IPS-18c (cell line): ENCODE measurements around the gene MRAS.
"Not testable (repeated sequence)": the region's sequence is repeated elsewhere in the genome, so short reads cannot be mapped to it uniquely, and the experiment has no call there.

Experiments used
- H3K4me3 ChIP-seq: 2 replicates; pipeline ENCODE4 v1.7.0; 2013; ENCODE audit warnings: low read depth, mild to moderate bottlenecking, low read length, moderate library complexity; ENCODE audit not compliant: insufficient read depth
- H3K9me3 ChIP-seq: one replicate; pipeline ENCODE4 v1.6.1; 2013; ENCODE audit warnings: mild to moderate bottlenecking, low read length, moderate library complexity; ENCODE audit not compliant: control insufficient read depth, insufficient read depth

MRAS gene

DNA sequence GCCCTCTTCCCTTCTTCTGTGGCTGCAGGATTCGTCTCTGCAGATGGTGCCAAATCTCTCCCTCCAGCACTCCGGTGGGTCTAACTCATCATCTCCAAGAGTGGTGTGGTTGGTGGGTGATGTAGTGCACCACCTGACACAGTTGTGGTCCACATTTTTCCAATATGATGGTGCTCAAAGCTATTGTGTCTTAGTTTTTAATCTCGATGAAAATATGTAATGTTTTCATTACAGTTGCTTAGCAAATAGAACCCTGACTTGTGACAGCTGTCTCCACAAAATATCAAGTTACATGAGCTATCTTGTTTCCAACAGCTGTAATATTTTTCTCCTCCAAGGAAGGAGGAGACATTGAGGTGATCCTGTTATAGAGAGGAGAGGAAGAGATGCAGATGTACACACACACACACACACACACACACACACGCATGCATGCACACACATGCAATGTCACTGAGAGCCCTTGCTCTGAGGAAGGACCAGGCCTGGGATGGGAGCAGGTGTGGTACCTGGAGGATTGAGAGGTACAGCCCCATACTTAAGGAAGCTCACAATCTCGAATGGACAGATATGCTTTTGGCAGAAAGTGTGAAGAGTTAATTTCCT lies 70.3 kb downstream of the MRAS start:
- no peak overlapping the region for H3K4me3 ChIP-seq

DNA sequence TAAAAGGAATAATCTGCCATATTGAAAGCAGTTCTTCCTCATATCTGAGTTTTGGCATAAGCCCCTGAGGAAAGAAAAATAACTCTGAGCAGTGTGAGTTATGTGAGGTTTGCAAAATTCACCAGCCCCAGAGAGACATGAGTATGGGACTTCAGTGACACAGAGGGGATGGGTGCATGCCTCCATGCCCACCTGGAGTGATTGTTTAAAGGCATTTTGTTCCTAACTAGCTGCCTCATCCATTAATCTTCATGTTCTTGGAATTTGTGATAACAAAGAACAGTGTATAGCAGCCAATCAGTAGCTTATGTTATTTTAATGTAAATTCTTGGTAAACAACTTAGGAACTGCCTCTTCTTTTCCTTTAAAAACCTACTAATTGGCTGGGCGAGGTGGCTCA lies 74.9 kb downstream of the MRAS start:
- no peaks in the 10 kb centered on the region for H3K9me3 ChIP-seq
- no peak overlapping the region for H3K4me3 ChIP-seq

More for the DNA sequence above, 70.3 kb downstream of the MRAS start:
- no peaks in the 10 kb centered on the region for H3K9me3 ChIP-seq

DNA sequence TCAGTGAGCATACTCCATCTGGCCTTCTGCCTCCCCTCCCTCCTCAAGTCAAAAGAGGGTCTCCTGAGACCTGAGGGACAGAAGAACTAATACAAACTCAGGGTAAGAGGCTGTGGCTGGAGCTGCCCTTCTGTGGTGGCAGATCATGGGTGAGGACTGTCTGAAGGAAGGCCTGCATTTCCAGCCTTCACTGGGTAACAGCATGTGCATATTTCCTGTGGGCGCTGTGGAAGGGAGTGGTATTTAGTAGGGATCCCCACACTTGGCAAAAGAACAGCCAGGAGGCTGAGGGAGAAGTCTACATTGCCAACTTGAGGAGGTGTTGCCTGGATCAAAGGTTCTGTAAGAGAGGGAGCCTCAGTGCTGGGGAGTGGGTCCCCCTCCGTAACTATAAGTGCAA lies 75.9 kb downstream of the MRAS start:
- H3K4me3 ChIP-seq: no peak overlapping the region
- no peaks in the 10 kb centered on the region for H3K9me3 ChIP-seq

DNA sequence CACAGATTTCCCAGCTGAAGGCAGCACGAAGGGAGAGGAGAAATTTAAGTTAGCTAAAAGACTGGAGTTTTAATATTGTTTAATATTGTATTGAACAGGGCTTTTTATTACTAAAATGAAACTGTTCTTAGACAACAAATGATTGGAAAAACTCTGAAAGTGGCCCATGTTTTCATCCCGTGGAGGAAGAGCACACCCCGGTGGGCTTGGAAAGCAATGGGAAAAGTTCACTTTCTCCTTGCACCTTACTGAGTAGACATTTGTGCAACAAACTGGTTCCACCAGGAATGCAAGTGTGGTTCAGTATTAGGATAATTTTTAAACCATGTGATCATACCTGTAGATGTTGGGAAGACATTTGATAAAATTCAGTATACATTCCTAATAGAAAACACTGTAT lies 77.8 kb downstream of the MRAS start:
- Histone ChIP-seq H3K4me3 (no peak overlapping the region), H3K9me3 (no peaks in the 10 kb centered on the region)

DNA sequence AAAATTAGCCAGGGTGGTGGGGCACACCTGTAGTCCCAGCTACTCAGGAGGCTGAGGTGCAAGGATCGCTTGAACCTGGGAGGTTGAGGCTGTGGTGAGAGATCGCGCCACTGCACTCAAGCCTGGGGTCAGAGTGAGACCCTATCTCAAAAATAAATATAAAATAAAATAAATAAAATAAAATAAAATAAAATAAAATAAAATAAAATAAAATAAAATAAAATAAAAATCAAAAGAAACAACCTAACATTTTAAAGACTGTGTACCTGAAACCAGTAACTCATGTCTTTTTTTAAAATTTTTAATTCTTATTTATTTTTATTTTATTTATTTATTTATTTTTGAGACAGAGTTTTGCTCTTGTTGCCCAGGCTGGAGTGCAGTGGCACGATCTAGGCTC lies 78.4 kb downstream of the MRAS start:
- not testable (repeated sequence) for H3K4me3 ChIP-seq

DNA sequence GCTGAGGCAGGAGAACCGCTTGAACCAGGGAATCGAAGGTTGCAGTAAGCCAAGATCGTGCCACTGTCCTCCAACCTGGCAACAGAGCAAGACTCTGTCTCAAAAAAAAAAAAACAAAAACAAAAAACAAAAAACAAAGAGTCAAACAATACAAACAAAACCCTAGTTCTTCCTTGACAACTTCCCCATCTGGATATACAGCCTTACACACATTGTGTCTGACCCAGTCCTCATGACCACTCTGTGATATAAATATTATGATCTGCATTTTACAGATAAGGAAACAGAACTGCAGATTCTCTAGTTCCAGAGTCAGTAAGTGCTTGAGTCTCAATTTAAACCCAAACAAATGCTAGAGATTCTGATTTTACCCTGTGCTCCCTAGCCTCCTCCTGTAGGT lies 81.3 kb downstream of the MRAS start:
- Histone ChIP-seq H3K4me3 (no peak overlapping the region), H3K9me3 (peaks cover 11% of the 10 kb centered on the region)

More for the DNA sequence above, 78.4 kb downstream of the MRAS start:
- not testable (repeated sequence) for H3K9me3 ChIP-seq

DNA sequence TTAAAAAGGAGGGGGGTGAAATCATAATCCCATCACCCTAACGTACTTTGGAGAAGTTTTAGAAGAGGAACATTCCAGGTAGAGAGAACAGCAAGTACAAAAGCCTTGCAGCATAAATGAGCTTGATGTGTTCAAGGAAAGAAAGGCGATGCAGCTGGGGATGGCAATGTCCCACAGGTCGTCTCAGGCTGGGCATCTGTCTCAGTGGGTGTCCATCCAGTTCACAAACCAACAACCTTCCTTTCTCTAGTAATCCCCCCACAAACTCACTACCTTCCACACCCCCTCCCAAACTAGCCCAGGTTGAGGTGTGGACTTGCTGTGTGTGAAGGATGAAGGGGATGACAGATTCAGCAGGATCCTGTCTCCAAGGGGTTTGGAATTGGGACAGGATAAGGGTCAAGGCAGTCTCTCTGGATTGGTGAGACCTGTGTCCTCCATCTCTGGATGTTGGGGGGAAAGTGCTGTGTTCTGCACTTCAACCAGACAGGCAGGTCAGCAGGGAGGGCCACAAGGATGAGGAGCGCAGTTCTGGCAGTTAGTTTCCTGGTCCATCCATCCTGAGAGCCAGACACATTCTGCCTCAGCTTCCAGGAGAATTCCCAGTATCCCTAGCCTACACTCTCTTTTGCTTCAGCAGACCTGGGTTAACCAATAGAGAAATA lies 84.3 kb downstream of the MRAS start:
- H3K9me3 ChIP-seq: peaks cover 11% of the 10 kb centered on the region
- H3K4me3 ChIP-seq: no peak overlapping the region

DNA sequence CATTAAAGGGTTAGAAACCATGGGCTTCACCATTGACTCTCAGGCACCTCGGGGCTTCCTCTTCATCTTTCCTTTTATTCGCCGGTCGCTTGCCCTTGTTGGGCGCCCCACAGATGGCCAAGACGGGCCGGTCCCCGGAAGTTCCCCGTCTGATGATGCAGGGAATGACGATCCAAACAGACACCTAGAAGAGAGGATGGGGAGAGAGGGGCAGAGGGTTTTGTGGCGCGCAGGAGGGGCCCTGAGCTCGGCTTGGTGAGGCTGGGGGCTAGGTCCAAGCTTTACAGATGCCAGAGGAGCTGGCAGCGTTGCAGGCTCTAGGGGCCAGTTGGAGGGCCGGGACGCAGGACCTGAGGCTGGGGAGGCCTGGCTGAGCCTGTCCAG lies 85.5 kb downstream of the MRAS start:
- H3K9me3 ChIP-seq: peaks cover 11% of the 10 kb centered on the region
- peak overlapping the region; percentile 68 for H3K4me3 ChIP-seq

DNA sequence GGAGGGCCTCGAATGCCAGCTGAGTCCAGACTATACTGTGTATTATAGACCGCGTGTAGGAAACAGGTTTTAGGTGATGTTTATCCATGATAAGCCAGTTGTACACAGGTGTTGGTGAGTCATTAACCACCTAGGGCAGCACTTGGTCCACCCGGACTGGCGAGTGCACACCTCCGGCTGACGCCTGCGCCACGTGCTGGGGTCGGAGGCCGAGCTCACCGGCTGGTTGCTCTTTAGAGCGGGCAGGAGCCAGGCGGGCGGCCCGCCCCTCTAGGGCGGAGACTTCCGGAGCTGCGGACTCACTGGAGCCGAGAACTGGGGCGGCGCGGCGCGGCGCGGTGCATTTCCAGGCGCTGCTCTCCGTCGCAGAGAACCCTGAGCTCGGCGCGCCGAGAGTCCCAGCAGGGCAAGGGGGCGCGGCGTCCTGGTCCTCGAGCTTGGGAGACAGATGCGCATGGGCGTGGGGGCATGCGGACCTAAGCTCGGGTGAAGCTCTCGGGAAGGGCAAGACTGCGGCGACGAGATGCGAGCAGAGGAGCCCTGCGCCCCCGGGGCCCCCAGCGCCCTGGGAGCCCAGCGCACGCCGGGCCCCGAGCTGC lies 86.0 kb downstream of the MRAS start, which contains the start of gene ESYT3:
TSS of gene ESYT3 (plus strand) at position 341 of the 599 bp plus-strand sequence. CDS start at position 524, 183 bp downstream.
- peak within 1 kb of the TSS; percentile 68 for H3K4me3 ChIP-seq
- peaks cover 11% of the 10 kb centered on the region for H3K9me3 ChIP-seq

DNA sequence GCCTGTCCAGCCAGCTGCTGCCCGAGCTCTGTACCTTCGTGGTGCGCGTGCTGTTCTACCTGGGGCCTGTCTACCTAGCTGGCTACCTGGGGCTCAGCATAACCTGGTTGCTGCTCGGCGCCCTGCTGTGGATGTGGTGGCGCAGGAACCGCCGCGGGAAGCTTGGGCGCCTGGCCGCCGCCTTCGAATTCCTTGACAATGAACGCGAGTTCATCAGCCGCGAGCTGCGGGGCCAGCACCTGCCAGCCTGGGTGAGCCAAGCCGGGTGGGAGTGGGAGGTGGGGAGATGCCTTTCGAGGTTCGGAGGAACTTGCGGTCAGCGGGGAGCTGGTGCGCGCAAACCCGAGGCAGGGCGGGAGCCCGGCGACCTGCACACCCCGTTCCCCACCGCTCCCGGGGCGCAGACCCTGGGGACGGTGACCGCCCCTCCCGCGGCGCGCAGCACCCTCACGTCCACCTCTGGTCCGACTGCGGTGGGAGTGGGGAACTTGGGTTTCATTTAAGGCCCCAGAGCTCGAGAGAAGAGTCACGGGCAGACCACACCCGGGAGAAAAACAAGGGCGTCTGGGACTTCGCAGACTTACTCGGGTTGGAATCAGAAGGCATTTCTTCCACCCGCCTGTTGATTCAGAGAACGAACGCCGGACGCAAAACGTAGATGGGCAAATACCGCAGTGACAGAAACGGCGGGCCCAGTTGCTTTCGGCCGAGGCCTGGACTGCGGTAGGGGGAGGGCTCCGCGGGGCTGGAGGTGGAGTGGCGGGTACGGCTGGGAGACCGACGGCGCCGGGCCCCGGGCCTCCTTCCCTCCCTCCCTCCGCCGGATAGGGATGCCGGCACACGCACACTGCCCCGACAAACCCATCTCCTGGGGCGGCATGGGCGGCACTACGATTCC lies 86.7 kb downstream of the MRAS start:
- Histone ChIP-seq H3K4me3 (peak overlapping the region; percentile 68), H3K9me3 (peaks cover 11% of the 10 kb centered on the region)

DNA sequence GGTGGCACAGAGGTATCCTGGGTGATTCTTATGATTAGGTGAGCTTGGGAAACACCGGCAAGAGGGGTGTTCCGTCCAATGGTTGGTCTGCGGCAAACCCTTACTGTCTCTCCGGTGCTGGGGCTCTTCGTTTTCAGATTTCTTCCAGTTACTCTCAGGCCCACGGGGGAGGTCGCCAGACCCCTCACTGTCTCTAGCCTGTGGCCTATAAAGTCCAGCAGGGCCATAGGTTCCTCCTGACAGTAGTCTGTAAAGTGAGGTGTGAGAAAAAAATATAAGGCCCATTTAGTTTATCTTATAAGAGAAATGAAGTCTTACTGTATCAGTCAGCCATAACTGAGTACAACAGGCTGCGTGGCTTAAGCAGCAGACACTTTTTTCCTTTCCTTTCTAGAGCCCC lies 87.5 kb downstream of the MRAS start:
- H3K4me3 ChIP-seq: peak overlapping the region; percentile 68

DNA sequence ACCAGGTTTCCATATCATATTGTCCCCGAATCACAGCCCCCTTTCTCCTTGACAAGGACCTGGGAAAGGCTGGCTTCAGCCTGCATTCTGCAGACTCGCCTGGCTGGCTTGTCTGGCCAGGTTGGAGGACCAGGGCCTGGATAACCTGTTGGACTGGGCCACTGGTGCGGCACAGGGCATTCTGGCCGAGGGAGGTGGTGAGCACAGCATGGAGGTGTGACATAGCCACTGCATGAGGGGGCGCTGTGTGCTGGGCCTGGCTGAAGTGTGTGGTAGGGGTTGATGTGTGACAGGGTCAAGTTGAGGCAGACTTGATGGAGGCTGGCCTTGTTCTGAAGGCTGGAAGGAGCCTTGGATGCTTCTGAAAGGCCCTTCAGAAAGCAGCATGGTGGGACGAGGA lies 88.9 kb downstream of the MRAS start:
- Histone ChIP-seq H3K9me3 (peaks cover 11% of the 10 kb centered on the region), H3K4me3 (no peak overlapping the region)

More for the DNA sequence above, 87.5 kb downstream of the MRAS start:
- peaks cover 11% of the 10 kb centered on the region for H3K9me3 ChIP-seq

DNA sequence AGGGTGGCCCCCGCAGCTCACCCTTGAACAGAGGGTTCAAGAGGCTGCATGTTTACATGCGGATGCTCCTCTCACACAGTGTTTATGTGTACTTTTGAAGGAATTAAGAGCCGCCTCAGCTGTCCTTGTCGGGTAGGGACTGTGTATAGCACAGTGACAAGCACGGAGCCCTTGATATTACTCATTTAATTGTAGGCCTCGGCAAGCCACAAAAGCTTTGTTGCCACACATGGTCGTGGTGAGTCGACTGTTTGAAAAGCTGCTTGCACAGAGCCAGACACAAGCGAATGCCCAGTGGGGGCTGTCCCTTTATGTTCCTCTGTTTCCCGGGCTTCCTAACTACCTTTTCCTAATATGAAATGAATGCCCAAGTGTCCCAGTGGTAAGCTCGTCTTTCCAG lies 90.5 kb downstream of the MRAS start:
- Histone ChIP-seq H3K4me3 (no peak overlapping the region), H3K9me3 (peaks cover 5% of the 10 kb centered on the region)

DNA sequence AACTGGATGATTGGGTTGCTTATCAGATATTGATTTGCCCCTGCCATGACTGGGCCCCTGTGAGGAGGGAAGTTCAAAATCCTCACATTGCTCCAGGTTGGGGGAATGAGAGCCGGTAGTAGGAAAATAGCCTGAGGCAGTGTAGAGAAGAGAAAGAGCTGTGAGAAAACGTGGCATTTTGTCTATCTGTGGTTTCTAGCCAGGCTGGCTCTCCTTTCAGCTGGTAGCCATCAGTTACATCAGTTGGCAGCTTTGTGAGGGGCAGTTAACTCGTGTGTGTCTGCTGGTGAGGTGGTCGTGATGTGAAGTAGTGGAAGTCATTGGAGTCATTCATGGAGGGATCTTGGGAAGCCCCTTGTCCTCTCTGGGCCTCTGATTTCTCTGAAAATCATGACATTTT lies 91.3 kb downstream of the MRAS start:
- Histone ChIP-seq H3K4me3 (no peak overlapping the region), H3K9me3 (peaks cover under 1% of the 10 kb centered on the region)

DNA sequence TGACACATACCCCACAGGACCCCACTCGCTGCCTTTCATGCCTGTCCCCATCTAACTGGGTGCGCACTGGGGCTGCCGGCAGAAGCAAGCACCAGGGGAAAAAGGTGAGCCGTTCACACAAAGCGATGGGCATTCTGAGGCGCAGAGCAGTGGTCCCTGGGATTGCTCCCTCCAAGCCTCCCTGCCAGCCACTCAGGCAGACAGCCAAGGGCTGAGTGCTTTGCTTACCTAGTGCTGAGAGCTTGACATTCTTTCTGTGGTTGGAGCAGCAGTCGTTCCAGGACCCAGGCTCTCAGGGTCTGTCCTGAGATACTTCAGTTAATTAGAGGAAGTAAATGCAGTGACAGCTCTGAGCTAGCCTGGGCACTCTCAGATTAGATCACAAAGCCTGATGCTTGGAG lies 91.7 kb downstream of the MRAS start:
- H3K9me3 ChIP-seq: no peaks in the 10 kb centered on the region
- H3K4me3 ChIP-seq: no peak overlapping the region

DNA sequence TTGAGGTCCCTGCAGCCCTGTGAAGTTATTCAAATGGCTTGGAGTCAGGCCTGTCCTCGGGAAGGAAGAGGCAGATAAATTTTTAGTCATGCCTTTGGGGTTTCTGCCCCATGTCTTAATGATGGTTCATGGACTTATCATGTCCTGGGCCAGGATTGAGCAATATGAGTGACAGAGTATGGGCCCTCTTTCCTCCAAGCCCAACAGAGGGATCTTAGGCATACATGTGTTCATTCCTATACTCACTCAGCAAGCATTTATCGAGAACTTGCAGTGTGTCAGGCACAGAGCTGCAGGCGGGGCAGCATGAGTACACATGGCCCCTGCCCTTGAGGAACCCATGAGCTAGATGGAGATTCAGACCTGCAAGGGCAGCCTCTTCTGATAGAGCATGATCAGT lies 92.2 kb downstream of the MRAS start:
- H3K9me3 ChIP-seq: no peaks in the 10 kb centered on the region
- no peak overlapping the region for H3K4me3 ChIP-seq

DNA sequence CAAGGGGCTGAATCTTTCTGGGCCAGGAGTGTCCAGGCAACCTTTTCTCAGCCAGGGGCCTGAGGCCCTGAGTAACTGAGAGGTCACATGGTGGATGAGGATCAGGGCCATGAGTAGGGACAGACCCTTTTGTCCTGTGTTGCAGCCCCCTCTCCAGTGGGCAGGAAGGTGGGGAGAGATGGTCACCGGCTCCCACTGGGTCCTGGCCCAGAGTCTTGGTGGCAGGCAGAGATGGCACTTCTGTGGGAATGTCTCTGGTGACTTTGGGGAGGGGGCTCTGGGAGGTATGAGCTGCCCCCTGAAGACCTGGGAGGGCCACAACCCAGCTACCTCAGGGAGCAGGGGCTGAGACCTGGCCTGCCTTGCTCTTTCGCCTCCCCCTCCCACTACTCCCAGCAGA lies 92.9 kb downstream of the MRAS start:
- H3K9me3 ChIP-seq: no peaks in the 10 kb centered on the region

More for the DNA sequence above, 92.9 kb downstream of the MRAS start:
- H3K4me3 ChIP-seq: no peak overlapping the region
